Measurements from ENCODE around the gene DHTKD1.

DNA sequence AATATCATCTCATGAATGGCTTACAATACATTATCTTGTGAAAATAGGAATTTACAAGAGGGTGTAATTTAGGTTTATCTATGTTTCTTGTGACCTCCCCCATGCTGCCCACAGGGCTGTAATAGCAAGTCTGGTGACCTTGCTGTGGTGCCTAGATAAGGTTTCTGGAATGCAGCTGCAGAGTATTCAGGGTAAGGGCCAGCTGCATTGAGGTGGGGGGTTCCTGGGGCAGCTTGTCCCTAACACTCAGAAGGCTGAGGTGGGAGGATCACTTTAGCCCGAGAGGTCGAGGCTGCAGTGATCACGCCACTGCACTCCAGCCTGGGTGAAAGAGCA, 5.3 kb upstream of the DHTKD1 start:
- TF ChIP-seq POLR2A (IDR thresholded peaks at IDR 0.05; ENCODE audit: low read depth, low read length) (no peak), RCOR1 (IDR thresholded peaks at IDR 0.05; ENCODE audit: insufficient replicate concordance, low read length) (no peak), RAD21 (IDR thresholded peaks at IDR 0.05; ENCODE audit: low read length) (no peak), MAZ (IDR thresholded peaks at IDR 0.05; ENCODE audit: borderline replicate concordance, low read depth, low read length) (no peak), BHLHE40 (IDR thresholded peaks at IDR 0.05; ENCODE audit: low read depth, low read length) (no peak), FOS (IDR thresholded peaks at IDR 0.05; ENCODE audit: low read depth, low read length) (no peak), MAFK (IDR thresholded peaks at IDR 0.05; ENCODE audit: low read depth, low read length) (no peak), MXI1 (IDR thresholded peaks at IDR 0.05; ENCODE audit: borderline replicate concordance, low read depth, low read length) (no peak), CEBPB (IDR thresholded peaks at IDR 0.05; ENCODE audit: low read depth, low read length) (no peak)
- TF ChIP-seq, protein P1, sequence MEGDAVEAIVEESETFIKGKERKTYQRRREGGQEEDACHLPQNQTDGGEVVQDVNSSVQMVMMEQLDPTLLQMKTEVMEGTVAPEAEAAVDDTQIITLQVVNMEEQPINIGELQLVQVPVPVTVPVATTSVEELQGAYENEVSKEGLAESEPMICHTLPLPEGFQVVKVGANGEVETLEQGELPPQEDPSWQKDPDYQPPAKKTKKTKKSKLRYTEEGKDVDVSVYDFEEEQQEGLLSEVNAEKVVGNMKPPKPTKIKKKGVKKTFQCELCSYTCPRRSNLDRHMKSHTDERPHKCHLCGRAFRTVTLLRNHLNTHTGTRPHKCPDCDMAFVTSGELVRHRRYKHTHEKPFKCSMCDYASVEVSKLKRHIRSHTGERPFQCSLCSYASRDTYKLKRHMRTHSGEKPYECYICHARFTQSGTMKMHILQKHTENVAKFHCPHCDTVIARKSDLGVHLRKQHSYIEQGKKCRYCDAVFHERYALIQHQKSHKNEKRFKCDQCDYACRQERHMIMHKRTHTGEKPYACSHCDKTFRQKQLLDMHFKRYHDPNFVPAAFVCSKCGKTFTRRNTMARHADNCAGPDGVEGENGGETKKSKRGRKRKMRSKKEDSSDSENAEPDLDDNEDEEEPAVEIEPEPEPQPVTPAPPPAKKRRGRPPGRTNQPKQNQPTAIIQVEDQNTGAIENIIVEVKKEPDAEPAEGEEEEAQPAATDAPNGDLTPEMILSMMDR (conservative IDR thresholded peaks at IDR 0.05; ENCODE audit: low read depth, low read length), result no peak

Data from IMR-90 (cell line).